Measurements from ENCODE around the gene HSPB8. TPM values are rescaled to one million over a fixed set of nuclear protein-coding genes. Genes with fewer than 3 reads are reported as not detected.

The HSPB8 gene
- total RNA-seq, 2 donors from 2014 or later = 469 to 530 TPM

- peaks cover 28% of the 10 kb centered on the region for H3K36me3 ChIP-seq
- H3K27ac ChIP-seq = peak overlapping the region; percentile 97 to 99
- DNase-seq (ENCODE audit: low spot score) = no peak
- H3K27me3 ChIP-seq = no peaks in the 10 kb centered on the region
- TF ChIP-seq CTCF (IDR thresholded peaks at IDR 0.05) = no peak
- H3K4me1 ChIP-seq = peaks cover 0 to 70% of the 10 kb centered on the region in 2 donors
- peak overlapping the region; percentile 71 to 91 for H3K4me3 ChIP-seq
- H3K9me3 ChIP-seq = no peaks in the 10 kb centered on the region
Measured at GRCh38 chr12:119183942-119184695, 5.4 kb downstream of the HSPB8 start.

GRCh38 chr12:119195256-119195655 lies 16.5 kb downstream of the HSPB8 start:
- no peak for TF ChIP-seq CTCF (IDR thresholded peaks at IDR 0.05)
- peaks cover 61% of the 10 kb centered on the region for H3K36me3 ChIP-seq
- no peak overlapping the region for H3K4me3 ChIP-seq
- no peak for DNase-seq (ENCODE audit: low spot score)
- H3K9me3 ChIP-seq = no peaks in the 10 kb centered on the region
- no peak overlapping the region for H3K27ac ChIP-seq
- H3K4me1 ChIP-seq = peaks cover 0 to 15% of the 10 kb centered on the region in 2 donors
- no peaks in the 10 kb centered on the region for H3K27me3 ChIP-seq

GRCh38 chr12:119198440-119198839 lies 19.7 kb downstream of the HSPB8 start:
- no peaks in the 10 kb centered on the region for H3K27me3 ChIP-seq
- no peak for TF ChIP-seq CTCF (IDR thresholded peaks at IDR 0.05)
- DNase-seq (ENCODE audit: low spot score) = no peak
- H3K4me3 ChIP-seq = no peak overlapping the region
- H3K27ac ChIP-seq = no peak overlapping the region
- no peaks in the 10 kb centered on the region for H3K9me3 ChIP-seq
- H3K4me1 ChIP-seq = peaks cover 0 to 13% of the 10 kb centered on the region in 2 donors
- H3K36me3 ChIP-seq = peaks cover 33% of the 10 kb centered on the region

- DNase-seq (ENCODE audit: low spot score) = no peak
- no peak overlapping the region for H3K27ac ChIP-seq
- H3K27me3 ChIP-seq = no peaks in the 10 kb centered on the region
- peaks cover 0 to 30% of the 10 kb centered on the region in 2 donors for H3K4me1 ChIP-seq
- TF ChIP-seq CTCF (IDR thresholded peaks at IDR 0.05) = no peak
- H3K4me3 ChIP-seq = no peak overlapping the region
- no peaks in the 10 kb centered on the region for H3K9me3 ChIP-seq
- H3K36me3 ChIP-seq = peaks cover 11% of the 10 kb centered on the region
Measured at GRCh38 chr12:119200601-119201000, 21.9 kb downstream of the HSPB8 start.

GRCh38 chr12:119201789-119202543 lies 23.2 kb downstream of the HSPB8 start:
- Histone ChIP-seq H3K27ac (no peak overlapping the region), H3K9me3 (no peaks in the 10 kb centered on the region), H3K27me3 (no peaks in the 10 kb centered on the region), H3K4me1 (peaks cover 0 to 30% of the 10 kb centered on the region in 2 donors), H3K36me3 (no peaks in the 10 kb centered on the region), H3K4me3 (no peak overlapping the region)
- no peak for TF ChIP-seq CTCF (IDR thresholded peaks at IDR 0.05)
- no peak for DNase-seq (ENCODE audit: low spot score)
